ENCODE results near the gene ITGAL. TPM values are rescaled to one million over a fixed set of nuclear protein-coding genes. Genes with fewer than 3 reads are reported as not detected.
A peak's percentile ranks its signal among the peaks of the same experiment; 100 is the strongest.

Gene ITGAL
- total and polyA plus RNA-seq, 2 of the 8 experiments (the other 6 are each of a cell fraction or from before 2014, with no cell fraction given): not detected

- no peak overlapping the region for H3K56ac ChIP-seq (replicated peaks; ENCODE audit: insufficient read length, low read depth, low read length)
- H3K79me2 ChIP-seq (ENCODE audit: control insufficient read depth in 1 of 2, insufficient read depth in 2 of 2, low read length in 2 of 2): no peaks in the 10 kb centered on the region
- no peak overlapping the region for H3K23ac ChIP-seq (ENCODE audit: insufficient read length)
- no peak overlapping the region for H3K4me3 ChIP-seq (ENCODE audit: extremely low read depth in 1 of 4, insufficient read depth in 2 of 4, low read depth in 3 of 4, low read length in 4 of 4)
- no peak overlapping the region for H3K4ac ChIP-seq (replicated peaks; ENCODE audit: insufficient read length, low read depth, low read length)
- no peaks in the 10 kb centered on the region for H3K9me3 ChIP-seq (ENCODE audit: insufficient read depth in 2 of 2, low read depth in 1 of 2, low read length in 1 of 2)
- no peak overlapping the region for H4K8ac ChIP-seq (ENCODE audit: extremely low read depth, insufficient read depth, low read length)
- CTCF ChIA-PET (ENCODE audit: partially characterized antibody): interaction anchor here (1.1 to 2.8 kb wide), 2 partner anchors 14 to 99 kb away, joined by 5 to 25 read pairs; partner anchors contain the start of gene ZNF747
- H4K20me1 ChIP-seq (replicated peaks in 1 of 2; ENCODE audit: control insufficient read depth in 1 of 2, insufficient read depth in 2 of 2, low read length in 2 of 2): no peaks in the 10 kb centered on the region
- no peaks in the 10 kb centered on the region for H3K79me1 ChIP-seq (ENCODE audit: low read depth, low read length)
- H3K18ac ChIP-seq (ENCODE audit: extremely low read depth, low read length): no peak overlapping the region; the same call in 1 of the 2 replicates
- no peak overlapping the region for H2AFZ ChIP-seq (ENCODE audit: low read length)
- WGBS, 2 experiments (ENCODE audit: extremely low coverage in 1 of 2, insufficient coverage in 1 of 2, insufficient read length in 1 of 2, insufficient replicate concordance in 2 of 2, low coverage in 1 of 2, low lambda C conversion rate in 2 of 2, missing lambda C conversion rate in 1 of 2): 70% methylated on average over 8 of the region's 8 CpGs; no CpG with 5 or more reads in 1 of the 2 experiments
- no peak overlapping the region for H2BK120ac ChIP-seq (replicated peaks; ENCODE audit: low read depth, low read length)
- peak overlapping the region; percentile 24; the same call in 1 of the 2 replicates for H2BK5ac ChIP-seq (ENCODE audit: low read depth, low read length)
- H2AK5ac ChIP-seq (ENCODE audit: low read depth, low read length): no peak overlapping the region
- no peak for DNase-seq (ENCODE audit: low read depth in 1 of 2, low spot score in 2 of 2)
- no peak overlapping the region for H4K5ac ChIP-seq (ENCODE audit: insufficient read length, low read depth, low read length)
- no peak overlapping the region for H3K27ac ChIP-seq (ENCODE audit: low read depth, low read length)
- H2BK12ac ChIP-seq (ENCODE audit: low read depth, low read length): no peak overlapping the region
- H4K91ac ChIP-seq (replicated peaks; ENCODE audit: insufficient read length, low read length): no peak overlapping the region
- H3K27me3 ChIP-seq (replicated peaks in 1 of 4; ENCODE audit: control insufficient read depth in 3 of 4, extremely low read depth in 1 of 4, insufficient read depth in 3 of 4, low read length in 3 of 4): no peaks in the 10 kb centered on the region
- H3K36me3 ChIP-seq (ENCODE audit: control insufficient read depth in 2 of 4, insufficient read depth in 4 of 4, low read length in 3 of 4): no peaks in the 10 kb centered on the region; a peak in 1 of 8 replicates
- H3K9ac ChIP-seq (replicated peaks in 1 of 4; ENCODE audit: extremely low read depth in 1 of 4, low read depth in 3 of 4, low read length in 3 of 4): no peak overlapping the region
- H3K23me2 ChIP-seq (ENCODE audit: low read depth, low read length): no peaks in the 10 kb centered on the region; the same call in 1 of the 2 replicates
- POLR2A ChIA-PET (ENCODE audit: partially characterized antibody): interaction anchor here (0.5 to 6.7 kb wide), 3 partner anchors 13 to 39 kb away, joined by 3 to 40 read pairs (median 6); partner anchors contain the start of gene ZNF747
- peaks cover 5 to 11% (median 6%) of the 10 kb centered on the region in 4 experiments for H3K4me1 ChIP-seq (replicated peaks in 1 of 4; ENCODE audit: control insufficient read depth in 3 of 4, insufficient read depth in 4 of 4, low read length in 3 of 4)
- H3K4me2 ChIP-seq (ENCODE audit: insufficient read depth in 1 of 2, low read depth in 2 of 2, low read length in 2 of 2): peak overlapping the region; percentile 48 to 53
- H2BK15ac ChIP-seq (ENCODE audit: low read length): no peak overlapping the region
- no peak overlapping the region for H2BK20ac ChIP-seq (ENCODE audit: low read length)
- no peak for FAIRE-seq
- H3K14ac ChIP-seq (ENCODE audit: insufficient read length): no peak overlapping the region
- no peak for TF ChIP-seq JUND (IDR thresholded peaks at IDR 0.05; ENCODE audit: low read length)
- TF ChIP-seq BCL11A (IDR thresholded peaks at IDR 0.05; ENCODE audit: low read depth in 2 of 2, low read length in 2 of 2): no peak
- no peak for TF ChIP-seq RFX5 (IDR thresholded peaks at IDR 0.05; ENCODE audit: borderline replicate concordance, low read depth, low read length)
- TF ChIP-seq SP4 (IDR thresholded peaks at IDR 0.05; ENCODE audit: low read length): no peak
- TF ChIP-seq EP300 (IDR thresholded peaks at IDR 0.05; ENCODE audit: borderline replicate concordance in 1 of 2, low read depth in 2 of 2, low read length in 2 of 2): no peak
- TF ChIP-seq SP1 (IDR thresholded peaks at IDR 0.05; ENCODE audit: low read depth, low read length): no peak
- no peak for TF ChIP-seq POLR2A (IDR thresholded peaks at IDR 0.05; ENCODE audit: control extremely low read depth in 1 of 2, low read depth in 2 of 2, low read length in 2 of 2)
- TF ChIP-seq E2F6 (IDR thresholded peaks at IDR 0.05): no peak
- TF ChIP-seq EGR1 (IDR thresholded peaks at IDR 0.05; ENCODE audit: borderline replicate concordance, low read depth, low read length): no peak
- no peak for TF ChIP-seq KDM5A (IDR thresholded peaks at IDR 0.05; ENCODE audit: low read length)
- TF ChIP-seq BACH1 (IDR thresholded peaks at IDR 0.05; ENCODE audit: low read length): no peak
- no peak for TF ChIP-seq TAF7 (optimal IDR thresholded peaks at IDR 0.05; ENCODE audit: borderline replicate concordance, low read depth, low read length)
Observed at GRCh38 chr16:30548416-30549253, 76.1 kb downstream of the ITGAL start.
